ENCODE results near the gene TSPAN3.

DNA sequence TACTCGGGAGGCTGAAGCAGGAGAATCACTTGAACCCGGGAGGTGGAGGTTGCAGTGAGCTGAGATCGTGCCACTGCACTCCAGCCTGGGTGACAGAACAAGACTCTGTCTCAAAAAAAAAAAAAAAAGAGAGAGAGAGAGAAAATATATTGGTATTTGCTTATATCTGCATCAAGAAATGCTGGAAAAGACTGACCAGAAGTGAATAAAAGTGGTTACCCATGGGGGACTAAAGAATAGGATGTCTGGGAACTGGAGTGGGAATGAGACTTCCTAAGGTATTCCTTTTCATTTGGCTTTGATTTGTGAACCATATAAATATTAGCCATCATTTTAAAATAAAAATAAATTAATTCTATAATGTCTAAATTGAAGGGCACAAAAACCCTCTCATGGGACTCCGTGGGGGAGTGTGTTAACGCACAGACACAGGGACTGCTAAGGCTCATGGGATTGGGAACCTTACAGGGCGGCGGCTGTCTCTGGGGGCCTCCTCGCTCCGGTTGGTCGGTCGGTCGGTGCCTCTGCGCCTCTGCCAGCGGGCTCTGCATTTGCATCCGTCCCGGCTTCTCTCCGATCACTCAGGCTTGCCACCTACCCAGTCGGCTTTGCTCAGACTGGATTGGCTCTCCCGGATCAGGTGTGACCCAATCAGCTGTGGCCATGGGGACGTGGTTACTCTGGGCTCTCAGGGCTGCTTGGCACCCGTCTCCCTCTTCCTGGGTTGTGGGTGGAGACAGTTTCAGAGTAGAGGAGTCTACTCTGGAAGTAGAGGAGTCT is 12.7 kb upstream of the TSPAN3 start:
- TF ChIP-seq, protein P1, sequence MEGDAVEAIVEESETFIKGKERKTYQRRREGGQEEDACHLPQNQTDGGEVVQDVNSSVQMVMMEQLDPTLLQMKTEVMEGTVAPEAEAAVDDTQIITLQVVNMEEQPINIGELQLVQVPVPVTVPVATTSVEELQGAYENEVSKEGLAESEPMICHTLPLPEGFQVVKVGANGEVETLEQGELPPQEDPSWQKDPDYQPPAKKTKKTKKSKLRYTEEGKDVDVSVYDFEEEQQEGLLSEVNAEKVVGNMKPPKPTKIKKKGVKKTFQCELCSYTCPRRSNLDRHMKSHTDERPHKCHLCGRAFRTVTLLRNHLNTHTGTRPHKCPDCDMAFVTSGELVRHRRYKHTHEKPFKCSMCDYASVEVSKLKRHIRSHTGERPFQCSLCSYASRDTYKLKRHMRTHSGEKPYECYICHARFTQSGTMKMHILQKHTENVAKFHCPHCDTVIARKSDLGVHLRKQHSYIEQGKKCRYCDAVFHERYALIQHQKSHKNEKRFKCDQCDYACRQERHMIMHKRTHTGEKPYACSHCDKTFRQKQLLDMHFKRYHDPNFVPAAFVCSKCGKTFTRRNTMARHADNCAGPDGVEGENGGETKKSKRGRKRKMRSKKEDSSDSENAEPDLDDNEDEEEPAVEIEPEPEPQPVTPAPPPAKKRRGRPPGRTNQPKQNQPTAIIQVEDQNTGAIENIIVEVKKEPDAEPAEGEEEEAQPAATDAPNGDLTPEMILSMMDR (IDR thresholded peaks at IDR 0.05): no peak
- TF ChIP-seq POLR2A (IDR thresholded peaks at IDR 0.05) (no peak), EP300 (IDR thresholded peaks at IDR 0.05) (no peak)
